ENCODE results near the gene SLC38A7.
"Not testable (repeated sequence)": the region's sequence is repeated elsewhere in the genome, so short reads cannot be mapped to it uniquely, and the experiment has no call there.

Gene SLC38A7

GRCh38 chr16:58684354-58685083, at the start of gene SLC38A7:
TSS of gene SLC38A7 (minus strand) at chr16:58684770. CDS start at chr16:58680126, 4,644 bp downstream.
- DNase-seq, result no peak

- no peak for DNase-seq
These were observed 49.3 kb upstream of the SLC38A7 start, which contains the start of gene GOT2 for GRCh38 chr16:58733671-58734458. TSS of gene GOT2 (minus strand) at chr16:58734316. CDS start at chr16:58734228, 88 bp downstream.

GRCh38 chr16:58733248-58733670, 48.7 kb upstream of the SLC38A7 start:
- DNase-seq, result no peak

- DNase-seq, result no peak
These were observed 48.1 kb upstream of the SLC38A7 start for GRCh38 chr16:58732545-58733247.

GRCh38 chr16:58730724-58731370, 46.3 kb upstream of the SLC38A7 start:
- DNase-seq, result no peak

- no peak for DNase-seq
These were observed 43.4 kb upstream of the SLC38A7 start for GRCh38 chr16:58727796-58728568.

- no peak for DNase-seq
These were observed 42.6 kb upstream of the SLC38A7 start for GRCh38 chr16:58727028-58727781.

GRCh38 chr16:58723109-58723508, 38.5 kb upstream of the SLC38A7 start:
- no peak for DNase-seq

- no peak for DNase-seq
These were observed 33.4 kb upstream of the SLC38A7 start for GRCh38 chr16:58717994-58718393.

- no peak for DNase-seq
These were observed 31.9 kb upstream of the SLC38A7 start for GRCh38 chr16:58716468-58716867.

GRCh38 chr16:58713742-58714141, 29.2 kb upstream of the SLC38A7 start:
- no peak for DNase-seq

- DNase-seq, result no peak
These were observed 24.8 kb upstream of the SLC38A7 start for GRCh38 chr16:58709333-58709732.

- no peak for DNase-seq
These were observed 14.6 kb upstream of the SLC38A7 start for GRCh38 chr16:58699151-58699550.

GRCh38 chr16:58695368-58695767, 10.8 kb upstream of the SLC38A7 start:
- no peak for DNase-seq

GRCh38 chr16:58692450-58692849, 7.9 kb upstream of the SLC38A7 start:
- DNase-seq, result no peak

- not testable (repeated sequence) for DNase-seq
These were observed 2.6 kb upstream of the SLC38A7 start for GRCh38 chr16:58686985-58687706.

GRCh38 chr16:58685084-58685449, 497 bp upstream of the SLC38A7 start:
- DNase-seq, result no peak

GRCh38 chr16:58684001-58684353, 593 bp downstream of the SLC38A7 start:
- no peak for DNase-seq

- DNase-seq, result no peak
These were observed 4.8 kb downstream of the SLC38A7 start for GRCh38 chr16:58679763-58680162.

GRCh38 chr16:58678716-58679115, 5.9 kb downstream of the SLC38A7 start:
- DNase-seq, result no peak

- no peak for DNase-seq
These were observed 6.3 kb downstream of the SLC38A7 start for GRCh38 chr16:58678269-58678668.

Measured in NCI-H1048 (cell line).